Measurements from ENCODE around the gene DCLK1.
"Not testable (repeated sequence)": the region's sequence is repeated elsewhere in the genome, so short reads cannot be mapped to it uniquely, and the experiment has no call there.

DCLK1 gene

GRCh38 chr13:36130552-36131221 lies 495 bp downstream of the DCLK1 start:
- no peak for DNase-seq

DNA sequence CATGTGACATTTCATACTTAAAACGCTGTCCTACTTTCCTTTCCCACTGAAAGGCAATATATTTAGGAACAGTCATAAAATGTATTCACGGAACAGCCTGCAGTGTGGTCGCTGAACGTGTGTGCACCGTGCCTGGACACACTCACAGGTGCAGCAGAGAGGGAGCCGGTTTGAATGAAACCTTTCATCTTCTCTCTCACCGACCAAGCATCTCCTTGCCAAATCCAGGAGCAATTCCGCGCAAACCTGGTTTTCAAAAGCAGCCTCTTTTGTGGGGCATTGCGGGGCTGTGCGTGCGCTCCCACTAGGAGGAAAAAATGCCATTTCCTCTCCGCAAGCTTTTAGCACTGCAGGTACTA lies 1.0 kb downstream of the DCLK1 start:
- DNase-seq = no peak

GRCh38 chr13:36129539-36129938 lies 1.6 kb downstream of the DCLK1 start:
- no peak for DNase-seq

DNA sequence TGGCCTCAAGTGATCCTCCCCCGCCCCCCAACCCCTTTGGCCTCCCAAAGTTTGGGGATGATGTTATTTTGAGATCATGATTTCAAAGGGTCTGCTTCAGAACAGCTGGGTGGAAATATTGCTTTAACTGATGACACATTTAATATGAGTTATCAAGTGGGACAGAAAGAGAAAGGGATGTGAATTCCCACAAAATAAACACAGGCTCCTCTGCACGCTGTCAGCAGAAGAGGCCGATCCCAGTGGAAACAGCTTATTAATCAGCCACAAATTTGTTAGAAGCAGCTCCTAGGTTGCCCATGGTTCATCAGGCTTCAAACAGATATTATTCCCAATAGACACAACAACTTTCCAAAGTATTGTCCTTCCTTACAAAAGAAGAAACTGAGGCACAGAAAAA lies 4.7 kb downstream of the DCLK1 start:
- DNase-seq = no peak

DNA sequence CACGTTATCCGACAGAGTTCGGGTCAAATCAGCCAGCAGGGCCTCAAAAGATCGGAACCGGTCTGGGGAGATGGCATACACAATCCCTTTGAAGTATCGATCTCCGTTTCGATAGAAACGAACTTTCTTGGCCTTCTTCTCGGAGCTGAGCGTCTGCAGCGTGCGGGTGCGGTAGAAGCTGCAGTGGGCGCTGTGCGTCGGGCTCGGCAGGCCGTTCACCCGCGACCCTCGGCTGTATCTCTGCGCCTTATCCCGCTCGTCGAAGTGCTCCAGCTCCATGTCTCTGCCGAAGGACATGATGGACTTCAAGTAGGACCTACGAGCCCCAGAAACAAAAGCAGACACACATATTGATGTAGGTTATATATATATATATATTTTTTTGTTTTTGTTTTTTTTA lies 5.3 kb downstream of the DCLK1 start:
- DNase-seq = no peak

DNA sequence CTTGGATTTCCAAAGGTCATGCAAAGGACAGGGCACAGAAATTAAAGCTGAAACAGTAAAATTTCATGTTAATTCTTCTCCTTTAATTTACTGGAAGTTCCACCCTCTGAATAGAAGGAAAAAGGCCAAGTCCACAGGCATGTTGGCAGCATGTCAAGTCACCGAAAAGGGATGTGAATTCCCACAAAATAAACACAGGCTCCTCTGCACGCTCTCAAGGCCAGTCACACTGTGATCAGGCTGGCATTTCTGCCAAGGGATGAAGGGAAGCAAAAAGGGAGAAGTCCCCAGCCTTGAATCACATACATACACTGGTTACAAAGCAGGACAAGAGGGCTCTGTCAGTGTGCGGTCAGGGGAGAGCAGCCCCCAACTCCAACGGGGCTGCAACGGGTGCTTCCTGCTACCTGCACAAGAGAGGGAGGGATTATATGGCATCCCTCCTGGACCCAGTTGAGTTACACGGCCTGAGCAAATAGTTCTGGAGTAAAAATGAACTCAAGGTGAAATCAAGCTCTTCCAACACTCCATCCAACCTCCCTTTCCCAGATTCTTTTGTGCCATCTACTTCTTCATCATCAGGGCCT lies 6.9 kb downstream of the DCLK1 start:
- DNase-seq = no peak

- no peak for DNase-seq
Measured at GRCh38 chr13:36115306-36115705, 15.9 kb downstream of the DCLK1 start.

DNA sequence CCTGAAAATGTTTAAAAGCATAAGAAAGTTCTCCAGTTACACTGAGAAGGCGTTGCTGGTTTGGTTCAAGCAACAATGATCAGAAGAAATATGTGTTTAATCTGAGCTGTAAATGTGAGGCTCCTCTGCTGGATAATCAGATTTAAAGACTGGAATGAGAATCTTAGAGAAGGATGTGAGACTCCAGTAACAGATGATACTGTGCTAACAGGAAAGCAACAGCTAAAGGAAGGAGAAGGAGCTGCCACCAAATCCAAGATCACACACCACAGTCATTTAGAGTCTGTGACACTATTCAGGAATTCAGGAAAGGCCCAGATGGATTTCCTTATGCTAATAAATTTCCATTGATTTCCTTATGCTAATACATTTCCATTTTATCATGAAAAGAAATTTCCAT lies 16.9 kb downstream of the DCLK1 start:
- DNase-seq = no peak

DNA sequence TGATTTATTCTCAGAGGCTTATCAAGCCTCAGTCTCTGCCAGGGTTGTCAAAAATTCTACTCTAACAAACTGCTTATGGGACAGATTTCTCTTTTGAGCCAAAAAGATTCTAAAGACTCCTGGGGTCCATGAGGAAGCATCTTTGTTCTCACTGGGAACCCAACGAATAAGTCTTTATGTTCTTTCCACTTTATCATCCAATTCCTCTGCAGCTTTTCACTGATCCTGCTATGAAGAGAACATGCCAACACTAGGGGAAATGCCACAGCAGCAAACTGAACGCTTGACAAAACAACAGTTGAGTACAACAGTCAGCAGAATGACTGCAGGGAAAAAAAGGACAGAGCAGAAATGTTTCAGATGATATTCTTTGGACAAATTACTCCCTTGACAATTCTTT lies 22.2 kb downstream of the DCLK1 start:
- no peak for DNase-seq

GRCh38 chr13:36108342-36108741 lies 22.8 kb downstream of the DCLK1 start:
- DNase-seq = no peak

GRCh38 chr13:36107521-36107920 lies 23.7 kb downstream of the DCLK1 start:
- no peak for DNase-seq

- no peak for DNase-seq
Measured at GRCh38 chr13:36105726-36106125, 25.5 kb downstream of the DCLK1 start.

GRCh38 chr13:36102721-36103120 lies 28.5 kb downstream of the DCLK1 start:
- DNase-seq = no peak

- DNase-seq = not testable (repeated sequence)
Measured at GRCh38 chr13:36101907-36102306, 29.3 kb downstream of the DCLK1 start.

- DNase-seq = no peak
Measured at GRCh38 chr13:36101157-36101556, 30.0 kb downstream of the DCLK1 start.

DNA sequence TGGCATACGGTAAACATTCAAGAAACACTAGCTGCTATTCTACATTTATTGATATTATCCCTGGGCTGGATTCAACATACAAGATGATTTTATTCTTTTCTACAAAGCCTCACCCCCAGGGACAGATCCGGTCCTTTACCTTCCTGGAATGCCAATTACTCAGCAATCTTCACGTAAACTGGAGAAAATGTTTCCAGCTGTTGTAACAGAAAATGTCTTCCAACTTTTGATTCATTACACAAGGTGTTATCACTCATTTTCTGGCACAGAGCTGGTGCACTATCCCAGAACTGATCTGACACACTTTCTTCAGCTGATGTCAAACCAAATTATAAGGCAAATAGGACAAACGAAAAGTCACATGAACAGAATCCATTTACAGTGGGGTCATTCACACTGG lies 33.1 kb downstream of the DCLK1 start:
- DNase-seq = no peak

GRCh38 chr13:36096461-36097416 lies 34.4 kb downstream of the DCLK1 start:
- DNase-seq = no peak

- DNase-seq = no peak
Measured at GRCh38 chr13:36094478-36094877, 36.7 kb downstream of the DCLK1 start.

- no peak for DNase-seq
Measured at GRCh38 chr13:36090592-36090991, 40.6 kb downstream of the DCLK1 start.

- DNase-seq = no peak
Measured at GRCh38 chr13:36089130-36089647, 42.0 kb downstream of the DCLK1 start.

DNA sequence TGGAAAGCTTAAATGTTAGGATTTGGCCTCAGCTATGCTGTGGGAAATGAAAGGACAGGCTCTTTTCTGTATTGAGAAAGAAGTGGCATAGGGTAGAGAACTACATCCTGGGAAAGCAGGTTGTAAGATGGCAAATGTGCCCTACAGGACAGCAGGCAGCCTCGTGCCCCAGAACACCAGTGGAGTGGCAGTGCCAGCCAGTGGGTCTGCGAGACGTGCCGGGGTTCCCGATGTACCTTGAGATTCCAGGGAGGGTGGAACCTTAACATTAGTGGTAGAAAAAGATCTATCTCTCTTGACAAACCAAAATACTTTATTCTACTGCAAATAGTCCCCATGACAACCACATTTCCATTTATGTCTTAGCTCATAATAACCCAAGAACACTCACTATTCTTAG lies 42.7 kb downstream of the DCLK1 start:
- no peak for DNase-seq

DNA sequence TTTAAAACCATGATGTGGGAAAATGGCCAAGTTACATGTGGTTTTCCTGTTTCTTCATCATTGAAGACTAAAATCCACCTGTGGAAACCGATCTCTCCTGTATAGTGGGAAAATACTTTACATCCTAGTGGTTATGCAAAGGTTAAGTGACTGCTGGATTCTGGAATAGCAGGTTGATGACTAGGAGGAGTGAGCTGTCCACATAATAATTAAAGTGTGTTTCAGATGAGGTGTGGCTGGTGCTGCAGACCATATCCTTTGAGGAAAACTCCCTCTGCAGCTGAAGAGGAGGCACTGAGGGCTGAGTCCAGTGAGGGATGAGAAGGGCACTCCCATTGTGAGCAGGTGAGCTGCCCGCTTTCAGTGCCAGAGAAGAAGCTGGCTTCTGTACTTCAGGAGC lies 43.2 kb downstream of the DCLK1 start:
- DNase-seq = no peak

DNA sequence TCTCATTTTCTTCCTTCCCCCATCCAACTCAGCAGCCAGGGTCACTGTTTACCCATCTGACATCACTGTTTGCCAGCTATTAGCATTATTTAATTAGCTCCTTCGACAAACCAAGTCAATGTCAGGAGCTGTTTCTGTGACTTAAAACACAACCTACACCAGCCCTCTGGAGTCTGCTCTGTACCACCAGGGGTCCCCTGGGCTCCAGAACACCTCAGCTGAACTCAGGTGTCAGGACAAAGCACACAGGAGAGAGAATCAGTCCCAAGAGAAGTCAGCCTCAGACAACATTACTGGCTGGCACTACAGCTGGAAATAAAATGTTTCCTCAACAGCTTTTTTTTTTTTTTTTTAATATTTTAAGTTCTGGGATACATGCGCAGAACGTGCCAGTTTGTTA lies 45.1 kb downstream of the DCLK1 start:
- DNase-seq = no peak

- DNase-seq = no peak
Measured at GRCh38 chr13:36084131-36084530, 47.1 kb downstream of the DCLK1 start.

Data from activated CD4-positive, CD25-positive, alpha-beta regulatory T cell (primary cell).